ENCODE data around the gene NRCAM. TPM values are rescaled to one million over a fixed set of nuclear protein-coding genes. Genes with fewer than 3 reads are reported as not detected.

The NRCAM gene
- total RNA-seq, 4 donors from 2014 or later, result 1.1 to 6.1 (median 4.0) TPM

GRCh38 chr7:108142180-108142579 lies 314.1 kb downstream of the NRCAM start:
- intact Hi-C loops (cut with DNase I; ENCODE audit: low total_unique reads), result no loop called here
- WGBS, 2 donors, result 89 to 91% methylated on average over 4 of the region's 4 CpGs
- TF ChIP-seq POLR2A (IDR thresholded peaks at IDR 0.05) (no peak), CTCF (IDR thresholded peaks at IDR 0.05) (no peak)

GRCh38 chr7:108140671-108141070 lies 315.6 kb downstream of the NRCAM start:
- no peak for TF ChIP-seq POLR2A (IDR thresholded peaks at IDR 0.05)
- TF ChIP-seq CTCF (IDR thresholded peaks at IDR 0.05), result no peak
- intact Hi-C loops (cut with DNase I; ENCODE audit: low total_unique reads), result no loop called here
- no peak for DNase-seq (ENCODE audit: low spot score in 2 of 2)
- no peak overlapping the region for H3K4me3 ChIP-seq (ENCODE audit: low read depth, poor library complexity, severe bottlenecking)

More at GRCh38 chr7:108142180-108142579, 314.1 kb downstream of the NRCAM start:
- DNase-seq (ENCODE audit: low spot score in 2 of 2), result no peak
- H3K4me3 ChIP-seq (ENCODE audit: low read depth, poor library complexity, severe bottlenecking), result no peak overlapping the region

GRCh38 chr7:108138911-108139310 lies 317.3 kb downstream of the NRCAM start:
- H3K4me3 ChIP-seq (ENCODE audit: low read depth, poor library complexity, severe bottlenecking), result no peak overlapping the region
- DNase-seq (ENCODE audit: low spot score in 2 of 2), result no peak
- intact Hi-C loops (cut with DNase I; ENCODE audit: low total_unique reads), result no loop called here
- TF ChIP-seq POLR2A (IDR thresholded peaks at IDR 0.05), result no peak
- no peak for TF ChIP-seq CTCF (IDR thresholded peaks at IDR 0.05)

GRCh38 chr7:108137993-108138392 lies 318.2 kb downstream of the NRCAM start:
- no peak overlapping the region for H3K4me3 ChIP-seq (ENCODE audit: low read depth, poor library complexity, severe bottlenecking)
- WGBS, 2 donors, result 51 to 53% methylated on average over 4 of the region's 4 CpGs
- TF ChIP-seq POLR2A (IDR thresholded peaks at IDR 0.05) (no peak), CTCF (IDR thresholded peaks at IDR 0.05) (no peak)
- intact Hi-C loops (cut with DNase I; ENCODE audit: low total_unique reads), result no loop called here
- DNase-seq (ENCODE audit: low spot score in 2 of 2), result no peak

- intact Hi-C loops (cut with DNase I; ENCODE audit: low total_unique reads), result no loop called here
- TF ChIP-seq POLR2A (IDR thresholded peaks at IDR 0.05), result no peak
- no peak for TF ChIP-seq CTCF (IDR thresholded peaks at IDR 0.05)
- DNase-seq (ENCODE audit: low spot score in 2 of 2), result no peak
Measured at GRCh38 chr7:108137040-108137439, 319.2 kb downstream of the NRCAM start.

GRCh38 chr7:108136191-108136688 lies 320.0 kb downstream of the NRCAM start:
- no peak for TF ChIP-seq CTCF (IDR thresholded peaks at IDR 0.05)
- TF ChIP-seq POLR2A (IDR thresholded peaks at IDR 0.05), result no peak
- no peak overlapping the region for H3K4me3 ChIP-seq (ENCODE audit: low read depth, poor library complexity, severe bottlenecking)
- no peak for DNase-seq (ENCODE audit: low spot score in 2 of 2)
- intact Hi-C loops (cut with DNase I; ENCODE audit: low total_unique reads), result no loop called here
- 77% methylated on average over 4 of the region's 4 CpGs for WGBS, 2 donors

More at GRCh38 chr7:108137040-108137439, 319.2 kb downstream of the NRCAM start:
- 93 to 98% methylated on average over 3 of the region's 3 CpGs for WGBS, 2 donors
- no peak overlapping the region for H3K4me3 ChIP-seq (ENCODE audit: low read depth, poor library complexity, severe bottlenecking)

Measured in lower leg skin (tissue), 4 donors.